GM10248 (cell line): ENCODE data around the gene GRIK4.
"Not testable (repeated sequence)": the region's sequence is repeated elsewhere in the genome, so short reads cannot be mapped to it uniquely, and the experiment has no call there.

ENCODE experiments used
- CTCF ChIA-PET: fragments of 300-600 bp; sonication (Branson Sonifier 250); formaldehyde crosslinking; extraction: SDS; loops from one replicate; lab custom pipeline; 2021; ENCODE audit warnings: antibody characterized with exemption; lab: Yijun Ruan, JAX
- POLR2A ChIA-PET: fragments of 350-650 bp; sonication (Branson Sonifier 250); formaldehyde crosslinking; extraction: SDS; loops from one replicate; lab custom pipeline; 2020; ENCODE audit warnings: antibody characterized with exemption; lab: Yijun Ruan, JAX
- DNase-seq: peaks from one replicate; pipeline ENCODE4 v3.0.0; 2012; ENCODE audit errors: extremely low spot score
- TF ChIP-seq, protein P1 (sequence below): IDR thresholded peaks from 2 replicates; pipeline ENCODE4 v1.5.1; 2012; ENCODE audit warnings: mild to moderate bottlenecking, low read depth; ENCODE audit errors: extremely low read depth, missing control alignments, control extremely low read depth

GRIK4 gene

DNA sequence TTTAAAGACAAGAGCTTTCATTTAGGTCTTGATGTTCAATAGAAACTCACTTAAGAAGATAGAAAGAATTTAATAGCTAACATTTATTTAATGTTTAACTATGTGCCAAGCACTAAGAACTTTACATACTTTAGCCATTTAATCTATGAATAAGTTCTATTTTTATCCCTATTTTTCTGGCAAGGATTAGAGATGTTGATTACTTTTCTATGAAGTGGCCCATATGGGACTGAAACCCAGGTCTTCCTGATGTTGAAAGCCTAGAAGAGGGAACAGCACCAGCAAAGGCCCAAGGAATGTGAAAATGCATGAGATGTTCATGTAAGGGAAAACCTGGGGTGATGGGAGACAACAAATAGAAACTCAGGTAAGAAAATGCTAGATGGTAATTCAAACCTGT lies 497.0 kb downstream of the GRIK4 start:
- TF ChIP-seq, protein P1, sequence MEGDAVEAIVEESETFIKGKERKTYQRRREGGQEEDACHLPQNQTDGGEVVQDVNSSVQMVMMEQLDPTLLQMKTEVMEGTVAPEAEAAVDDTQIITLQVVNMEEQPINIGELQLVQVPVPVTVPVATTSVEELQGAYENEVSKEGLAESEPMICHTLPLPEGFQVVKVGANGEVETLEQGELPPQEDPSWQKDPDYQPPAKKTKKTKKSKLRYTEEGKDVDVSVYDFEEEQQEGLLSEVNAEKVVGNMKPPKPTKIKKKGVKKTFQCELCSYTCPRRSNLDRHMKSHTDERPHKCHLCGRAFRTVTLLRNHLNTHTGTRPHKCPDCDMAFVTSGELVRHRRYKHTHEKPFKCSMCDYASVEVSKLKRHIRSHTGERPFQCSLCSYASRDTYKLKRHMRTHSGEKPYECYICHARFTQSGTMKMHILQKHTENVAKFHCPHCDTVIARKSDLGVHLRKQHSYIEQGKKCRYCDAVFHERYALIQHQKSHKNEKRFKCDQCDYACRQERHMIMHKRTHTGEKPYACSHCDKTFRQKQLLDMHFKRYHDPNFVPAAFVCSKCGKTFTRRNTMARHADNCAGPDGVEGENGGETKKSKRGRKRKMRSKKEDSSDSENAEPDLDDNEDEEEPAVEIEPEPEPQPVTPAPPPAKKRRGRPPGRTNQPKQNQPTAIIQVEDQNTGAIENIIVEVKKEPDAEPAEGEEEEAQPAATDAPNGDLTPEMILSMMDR: no peak
- CTCF ChIA-PET: interaction anchor here (1.4 to 1.6 kb wide), 3 partner anchors 11 to 103 kb away, joined by 3 to 4 read pairs (median 3); no protein-coding TSS in a partner anchor
- no peak for DNase-seq
- POLR2A ChIA-PET: no interaction called here

DNA sequence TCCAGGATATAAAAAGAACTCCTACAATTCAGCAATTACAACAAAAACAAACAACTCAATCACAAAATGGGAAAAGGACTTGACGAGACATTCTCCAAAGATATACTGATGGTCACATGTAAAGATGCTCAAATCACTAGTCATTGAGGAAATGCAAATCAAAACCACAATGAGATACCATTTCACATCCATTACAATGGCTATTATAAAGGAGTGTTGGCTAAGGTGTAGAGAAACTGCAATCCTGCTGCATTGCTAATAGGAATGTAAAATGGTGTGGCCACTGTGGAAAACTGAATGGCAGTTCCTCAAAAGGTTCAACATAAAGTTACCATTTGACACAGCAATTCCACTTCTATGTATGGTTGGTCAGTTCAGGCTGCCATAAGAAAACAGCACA lies 500.5 kb downstream of the GRIK4 start:
- POLR2A ChIA-PET: no interaction called here

DNA sequence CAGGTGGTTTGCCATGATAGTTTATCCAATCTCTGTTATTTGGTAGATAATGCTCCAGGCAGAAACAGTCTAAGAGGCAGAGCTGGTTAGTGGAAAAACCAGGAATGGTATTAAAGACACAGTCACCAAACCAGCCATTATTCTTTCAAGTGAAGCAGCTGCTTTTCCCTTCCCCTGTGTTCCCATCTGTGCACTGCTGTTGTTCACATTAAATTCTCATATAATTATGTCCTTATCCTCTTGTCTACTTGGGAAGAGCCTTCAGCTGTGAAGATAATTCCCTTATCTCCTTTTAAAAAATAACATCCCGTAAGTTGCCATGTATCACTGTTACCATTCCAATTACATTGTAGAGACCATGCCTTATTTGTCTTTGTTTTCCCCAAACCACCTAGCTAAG lies 507.2 kb downstream of the GRIK4 start:
- TF ChIP-seq, protein P1: no peak
- CTCF ChIA-PET: interaction anchor here (0.9 to 1.1 kb wide), 4 partner anchors 8 to 90 kb away, joined by 3 to 4 read pairs (median 4); no protein-coding TSS in a partner anchor
- DNase-seq: no peak
- POLR2A ChIA-PET: no interaction called here

More for the DNA sequence above, 500.5 kb downstream of the GRIK4 start:
- no peak for DNase-seq
- CTCF ChIA-PET: no interaction called here
- TF ChIP-seq, protein P1: no peak

DNA sequence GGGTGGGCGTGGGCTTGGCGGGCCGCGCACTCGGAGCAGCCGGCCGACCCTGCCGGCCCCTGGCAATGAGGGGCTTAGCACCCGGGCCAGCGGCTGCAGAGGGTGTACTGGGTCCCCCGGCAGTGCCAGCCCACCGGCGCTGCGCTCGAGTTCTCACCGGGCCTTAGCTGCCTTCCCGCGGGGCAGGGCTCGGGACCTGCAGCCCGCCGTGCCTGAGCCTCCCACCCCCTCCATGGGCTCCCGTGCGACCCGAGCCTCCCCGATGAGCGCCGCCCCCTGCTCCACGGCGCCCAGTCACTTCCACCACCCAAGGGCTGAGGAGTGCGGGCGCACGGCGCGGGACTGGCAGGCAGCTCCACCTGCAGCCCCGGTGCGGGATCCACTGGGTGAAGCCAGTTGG lies 510.2 kb downstream of the GRIK4 start:
- DNase-seq, CTCF ChIA-PET, POLR2A ChIA-PET: not testable (repeated sequence)

DNA sequence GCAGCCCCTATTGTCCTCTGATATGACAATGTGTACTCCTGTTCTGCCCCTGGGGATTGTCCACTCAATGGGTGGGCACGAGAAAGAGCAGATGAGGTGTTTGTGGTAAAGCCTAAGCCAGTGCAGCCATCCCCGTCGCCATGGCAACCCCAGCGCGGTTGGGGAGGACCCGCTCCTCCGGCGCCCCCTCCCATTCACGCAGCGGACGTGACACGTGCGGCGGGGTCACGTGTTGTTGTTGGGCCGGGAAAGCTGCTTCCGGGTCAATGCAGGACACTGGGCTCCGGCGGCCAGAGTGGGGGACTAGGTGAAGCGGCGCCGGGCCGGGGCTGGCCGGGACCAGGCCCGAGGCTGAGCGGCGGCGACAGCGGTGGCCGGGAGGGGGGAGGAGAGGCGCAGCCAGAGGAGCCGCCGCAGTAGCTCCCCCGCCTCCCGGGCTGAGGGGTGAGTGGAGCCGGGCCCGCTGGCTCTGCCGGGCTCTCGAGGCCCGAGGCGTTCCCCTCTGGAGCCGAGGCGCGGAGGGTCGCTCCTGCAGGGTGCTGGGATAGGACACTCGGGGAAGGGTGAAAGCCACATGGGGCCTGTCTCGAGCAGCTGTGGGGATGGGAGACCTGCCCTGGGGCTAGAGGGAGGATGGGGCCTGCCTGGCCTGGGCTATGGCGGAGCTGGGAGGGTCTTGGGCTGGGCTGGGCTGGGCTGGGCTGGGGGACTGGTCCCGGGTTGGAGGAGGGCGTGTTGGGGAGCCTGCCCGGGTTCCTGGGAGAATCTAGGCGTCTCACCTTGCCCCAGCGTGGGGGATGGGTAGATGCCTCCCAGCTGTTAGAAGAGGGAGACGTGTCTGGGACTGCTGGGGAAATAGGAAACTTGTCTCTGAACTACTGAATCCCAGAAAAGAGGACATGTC lies 512.6 kb downstream of the GRIK4 start, which contains the start of gene TBCEL:
Gene TBCEL, plus strand, starts transcription at position 255 of the 904 bp plus-strand sequence. CDS start 21,589 bp downstream, outside the sequence.
- CTCF ChIA-PET: interaction anchor here (0.8 to 2.2 kb wide), 6 partner anchors 8 to 33 kb away, joined by 3 to 7 read pairs (median 5); no protein-coding TSS in a partner anchor
- peak; percentile 96 for DNase-seq
- POLR2A ChIA-PET: no interaction called here
- TF ChIP-seq, protein P1: no peak

DNA sequence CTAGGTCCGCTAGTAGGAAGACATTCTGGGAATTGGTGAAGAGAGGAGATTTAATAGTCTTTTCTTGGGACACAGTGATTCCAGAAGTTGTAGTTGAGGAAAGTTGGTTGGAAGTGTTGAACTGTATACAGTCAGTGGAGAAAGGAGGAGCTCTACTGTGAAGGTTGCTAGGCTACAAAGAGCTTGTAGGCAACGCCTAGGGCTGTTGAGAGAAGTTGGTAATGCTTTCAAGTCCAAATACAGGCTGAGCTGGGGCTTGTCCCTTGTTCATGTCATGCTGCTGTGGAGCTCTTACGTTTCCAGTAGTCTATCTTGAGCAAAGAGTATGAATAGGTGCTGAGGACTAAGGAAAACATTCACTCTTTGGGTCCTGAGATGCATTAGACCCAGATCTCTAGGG lies 513.4 kb downstream of the GRIK4 start:
- peak; percentile 9 for DNase-seq
- TF ChIP-seq, protein P1: no peak
- ChIA-PET POLR2A (no interaction called here), CTCF (interaction anchor here (0.8 to 2.2 kb wide), 6 partner anchors 9 to 95 kb away, joined by 3 to 7 read pairs (median 5); no protein-coding TSS in a partner anchor)
